Skeletal muscle satellite cell (primary cell): Measurements from ENCODE around the gene TSPAN17.

Experiments used
- H3K27me3 ChIP-seq: 2 replicates; pipeline ENCODE4 v1.7.0; 2013; ENCODE audit warnings: low read length; ENCODE audit not compliant: control insufficient read depth, insufficient read depth
- H3K36me3 ChIP-seq: 2 replicates; pipeline ENCODE4 v1.7.0; 2013; ENCODE audit warnings: mild to moderate bottlenecking, control low read depth, low read length; ENCODE audit not compliant: insufficient read depth
- H3K4me1 ChIP-seq: 2 replicates; pipeline ENCODE4 v1.7.0; 2013; ENCODE audit warnings: low read length; ENCODE audit not compliant: control insufficient read depth, insufficient read depth
- H3K4me2 ChIP-seq: 2 replicates; pipeline ENCODE4 v1.7.0; 2013; ENCODE audit warnings: mild to moderate bottlenecking, low read length
- H3K4me3 ChIP-seq: 2 replicates; pipeline ENCODE4 v1.7.0; 2013; ENCODE audit warnings: low read length
- H3K9ac ChIP-seq: 2 replicates; pipeline ENCODE4 v1.7.0; 2013; ENCODE audit warnings: mild to moderate bottlenecking, low read depth, low read length, moderate library complexity
- H3K9me3 ChIP-seq: replicated peaks from 2 replicates; pipeline ENCODE4 v1.7.0; 2013; ENCODE audit warnings: mild to moderate bottlenecking, control low read depth, low read length

Gene TSPAN17

GRCh38 chr5:176656467-176656990 is 9.2 kb downstream of the TSPAN17 start:
- peaks cover 16% of the 10 kb centered on the region for H3K36me3 ChIP-seq
- H3K9ac ChIP-seq = no peak overlapping the region
- H3K4me3 ChIP-seq = no peak overlapping the region
- no peaks in the 10 kb centered on the region for H3K9me3 ChIP-seq
- peaks cover 15% of the 10 kb centered on the region for H3K4me1 ChIP-seq
- no peak overlapping the region for H3K4me2 ChIP-seq
- no peaks in the 10 kb centered on the region for H3K27me3 ChIP-seq

- Histone ChIP-seq H3K4me3 (no peak overlapping the region), H3K9me3 (no peaks in the 10 kb centered on the region), H3K9ac (no peak overlapping the region), H3K36me3 (peaks cover 16% of the 10 kb centered on the region), H3K4me1 (peaks cover 9% of the 10 kb centered on the region), H3K4me2 (no peak overlapping the region), H3K27me3 (peaks cover 2% of the 10 kb centered on the region)
These were observed 10.8 kb downstream of the TSPAN17 start for GRCh38 chr5:176658007-176658599.

GRCh38 chr5:176658817-176659511 is 11.7 kb downstream of the TSPAN17 start:
- Histone ChIP-seq H3K36me3 (peaks cover 11% of the 10 kb centered on the region), H3K9ac (no peak overlapping the region), H3K4me1 (no peaks in the 10 kb centered on the region), H3K27me3 (peaks cover 8% of the 10 kb centered on the region), H3K4me2 (no peak overlapping the region), H3K9me3 (no peaks in the 10 kb centered on the region), H3K4me3 (no peak overlapping the region)

GRCh38 chr5:176659512-176659839 is 12.2 kb downstream of the TSPAN17 start:
- H3K4me2 ChIP-seq = no peak overlapping the region
- no peaks in the 10 kb centered on the region for H3K4me1 ChIP-seq
- no peak overlapping the region for H3K9ac ChIP-seq
- H3K4me3 ChIP-seq = no peak overlapping the region
- no peaks in the 10 kb centered on the region for H3K9me3 ChIP-seq
- H3K36me3 ChIP-seq = peaks cover 8% of the 10 kb centered on the region
- peaks cover 13% of the 10 kb centered on the region for H3K27me3 ChIP-seq

- Histone ChIP-seq H3K4me2 (no peak overlapping the region), H3K9ac (no peak overlapping the region), H3K27me3 (peaks cover 16% of the 10 kb centered on the region), H3K4me3 (no peak overlapping the region), H3K9me3 (no peaks in the 10 kb centered on the region), H3K36me3 (peaks cover 8% of the 10 kb centered on the region), H3K4me1 (no peaks in the 10 kb centered on the region)
These were observed 12.7 kb downstream of the TSPAN17 start for GRCh38 chr5:176659860-176660461.

- H3K9me3 ChIP-seq = no peaks in the 10 kb centered on the region
- no peak overlapping the region for H3K4me3 ChIP-seq
- H3K36me3 ChIP-seq = peaks cover 8% of the 10 kb centered on the region
- H3K27me3 ChIP-seq = peaks cover 22% of the 10 kb centered on the region
- H3K4me2 ChIP-seq = no peak overlapping the region
- no peak overlapping the region for H3K9ac ChIP-seq
- no peaks in the 10 kb centered on the region for H3K4me1 ChIP-seq
These were observed 13.2 kb downstream of the TSPAN17 start for GRCh38 chr5:176660530-176660859.

- Histone ChIP-seq H3K9me3 (no peaks in the 10 kb centered on the region), H3K27me3 (peaks cover 25% of the 10 kb centered on the region), H3K4me2 (peak overlapping the region; percentile 16), H3K9ac (no peak overlapping the region), H3K4me1 (no peaks in the 10 kb centered on the region), H3K4me3 (no peak overlapping the region), H3K36me3 (peaks cover 8% of the 10 kb centered on the region)
These were observed 13.8 kb downstream of the TSPAN17 start for GRCh38 chr5:176660860-176661641.

GRCh38 chr5:176661676-176662075 is 14.4 kb downstream of the TSPAN17 start:
- H3K9ac ChIP-seq = no peak overlapping the region
- H3K9me3 ChIP-seq = no peaks in the 10 kb centered on the region
- H3K4me1 ChIP-seq = no peaks in the 10 kb centered on the region
- peaks cover 25% of the 10 kb centered on the region for H3K27me3 ChIP-seq
- peaks cover 8% of the 10 kb centered on the region for H3K36me3 ChIP-seq
- no peak overlapping the region for H3K4me2 ChIP-seq
- no peak overlapping the region for H3K4me3 ChIP-seq

GRCh38 chr5:176662371-176663333 is 15.4 kb downstream of the TSPAN17 start:
- no peaks in the 10 kb centered on the region for H3K4me1 ChIP-seq
- H3K9ac ChIP-seq = no peak overlapping the region
- no peak overlapping the region for H3K4me3 ChIP-seq
- H3K36me3 ChIP-seq = peaks cover 2% of the 10 kb centered on the region
- H3K27me3 ChIP-seq = peaks cover 25% of the 10 kb centered on the region
- no peaks in the 10 kb centered on the region for H3K9me3 ChIP-seq
- no peak overlapping the region for H3K4me2 ChIP-seq

- no peak overlapping the region for H3K9ac ChIP-seq
- H3K4me1 ChIP-seq = no peaks in the 10 kb centered on the region
- no peaks in the 10 kb centered on the region for H3K9me3 ChIP-seq
- H3K27me3 ChIP-seq = peaks cover 32% of the 10 kb centered on the region
- H3K36me3 ChIP-seq = no peaks in the 10 kb centered on the region
- H3K4me3 ChIP-seq = no peak overlapping the region
- H3K4me2 ChIP-seq = no peak overlapping the region
These were observed 16.3 kb downstream of the TSPAN17 start for GRCh38 chr5:176663566-176663965.
